MCF 10A (cell line): Measurements from ENCODE around the gene DPAGT1. TPM values are rescaled to one million over a fixed set of nuclear protein-coding genes. Genes with fewer than 3 reads are reported as not detected.
A peak's percentile ranks its signal among the peaks of the same experiment; 100 is the strongest.
"Not testable (repeated sequence)": the region's sequence is repeated elsewhere in the genome, so short reads cannot be mapped to it uniquely, and the experiment has no call there.

Experiments
- BruUV-seq: library from RNA; stranded (reverse); fragments of 400-500 nt; replicated peaks from 2 replicates; lab custom pipeline; 2021; lab: Mats Ljungman, UMichigan
- CTCF ChIA-PET: fragments of 300-600 bp; sonication (Branson Sonifier 250); formaldehyde crosslinking; extraction: SDS; loops from one replicate; lab custom pipeline; 2021; ENCODE audit warnings: antibody characterized with exemption, inconsistent platforms; lab: Yijun Ruan, JAX
- POLR2A ChIA-PET: fragments of 300-600, 350-650 bp; sonication (Branson Sonifier 250); formaldehyde crosslinking; extraction: SDS; loops from one replicate; lab custom pipeline; 2020; ENCODE audit warnings: antibody characterized with exemption, inconsistent platforms; lab: Yijun Ruan, JAX
- DNase-seq: peaks from one replicate; pipeline ENCODE4 v3.0.0-alpha.2; 2018; ENCODE audit not compliant: unreplicated experiment
- H3K27ac Mint-ChIP-seq: one replicate; pipeline ENCODE4 v1.8.0; 2022; ENCODE audit warnings: mild to moderate bottlenecking, low read depth, mixed read lengths; ENCODE audit not compliant: unreplicated experiment
- H3K27me3 Mint-ChIP-seq: one replicate; pipeline ENCODE4 v1.8.0; 2022; ENCODE audit warnings: mixed read lengths; ENCODE audit not compliant: insufficient read depth, unreplicated experiment
- H3K36me3 Mint-ChIP-seq: one replicate; pipeline ENCODE4 v1.8.0; 2022; ENCODE audit warnings: mild to moderate bottlenecking, moderate library complexity, mixed read lengths; ENCODE audit not compliant: insufficient read depth, unreplicated experiment
- H3K4me1 Mint-ChIP-seq: one replicate; pipeline ENCODE4 v1.8.0; 2022; ENCODE audit warnings: mixed read lengths; ENCODE audit not compliant: insufficient read depth, unreplicated experiment
- H3K4me3 Mint-ChIP-seq: one replicate; pipeline ENCODE4 v1.8.0; 2022; ENCODE audit warnings: mild to moderate bottlenecking, moderate library complexity, mixed read lengths; ENCODE audit not compliant: unreplicated experiment
- H3K9me3 Mint-ChIP-seq: one replicate; pipeline ENCODE4 v1.8.0; 2022; ENCODE audit warnings: mixed read lengths; ENCODE audit not compliant: unreplicated experiment
- intact Hi-C: fragments of 100-400 bp; cut with micrococcal nuclease; formaldehyde crosslinking; loops from 2 replicates; pipeline ENCODE4 v1.14.1; 2022
- total RNA-seq: library from RNA; stranded (reverse); gene quantifications from 2 replicates; pipeline ENCODE4 v1.2.3, GENCODE V29; 2022
- TF ChIP-seq, protein P1 (sequence below): fragments of 200-600 bp; IDR thresholded peaks from one replicate; pipeline ENCODE4 v1.8.0; 2022; ENCODE audit warnings: antibody characterized with exemption, mild to moderate bottlenecking; ENCODE audit not compliant: unreplicated experiment

Gene DPAGT1
- total RNA-seq, 1 experiment from 2014 or later, result 58.8 TPM

DNA sequence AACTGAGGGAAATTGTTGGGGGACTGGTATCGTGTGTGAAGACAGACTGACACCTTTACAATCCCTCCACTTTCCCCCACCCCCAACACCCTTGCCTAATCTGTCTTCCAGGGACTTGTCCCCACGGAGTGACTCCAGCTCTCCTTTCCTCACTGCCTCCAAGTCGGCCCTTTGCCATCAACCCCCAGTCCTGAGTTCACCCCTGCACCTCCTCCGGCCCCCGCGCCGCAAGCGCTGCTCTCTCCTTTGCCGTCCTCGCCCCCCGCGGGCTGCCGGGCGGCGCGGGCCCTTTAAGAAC lies 47.0 kb upstream of the DPAGT1 start:
- no peaks in the 10 kb centered on the region for H3K9me3 Mint-ChIP-seq
- ChIA-PET POLR2A (interaction anchor here (1.2 kb wide), 1 partner anchor 55 kb away, joined by 4 read pairs; no protein-coding TSS in a partner anchor), CTCF (interaction anchor here (0.6 to 2.4 kb wide), 3 partner anchors 16 to 48 kb away, joined by 3 to 10 read pairs (median 3); no protein-coding TSS in a partner anchor)
- H3K4me3 Mint-ChIP-seq, result peak overlapping the region; percentile 67
- no peaks in the 10 kb centered on the region for H3K36me3 Mint-ChIP-seq
- H3K27me3 Mint-ChIP-seq, result peaks cover 16% of the 10 kb centered on the region
- TF ChIP-seq, protein P1, sequence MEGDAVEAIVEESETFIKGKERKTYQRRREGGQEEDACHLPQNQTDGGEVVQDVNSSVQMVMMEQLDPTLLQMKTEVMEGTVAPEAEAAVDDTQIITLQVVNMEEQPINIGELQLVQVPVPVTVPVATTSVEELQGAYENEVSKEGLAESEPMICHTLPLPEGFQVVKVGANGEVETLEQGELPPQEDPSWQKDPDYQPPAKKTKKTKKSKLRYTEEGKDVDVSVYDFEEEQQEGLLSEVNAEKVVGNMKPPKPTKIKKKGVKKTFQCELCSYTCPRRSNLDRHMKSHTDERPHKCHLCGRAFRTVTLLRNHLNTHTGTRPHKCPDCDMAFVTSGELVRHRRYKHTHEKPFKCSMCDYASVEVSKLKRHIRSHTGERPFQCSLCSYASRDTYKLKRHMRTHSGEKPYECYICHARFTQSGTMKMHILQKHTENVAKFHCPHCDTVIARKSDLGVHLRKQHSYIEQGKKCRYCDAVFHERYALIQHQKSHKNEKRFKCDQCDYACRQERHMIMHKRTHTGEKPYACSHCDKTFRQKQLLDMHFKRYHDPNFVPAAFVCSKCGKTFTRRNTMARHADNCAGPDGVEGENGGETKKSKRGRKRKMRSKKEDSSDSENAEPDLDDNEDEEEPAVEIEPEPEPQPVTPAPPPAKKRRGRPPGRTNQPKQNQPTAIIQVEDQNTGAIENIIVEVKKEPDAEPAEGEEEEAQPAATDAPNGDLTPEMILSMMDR, result no peak
- no TSS peak for BruUV-seq
- H3K4me1 Mint-ChIP-seq, result no peaks in the 10 kb centered on the region
- no peak for DNase-seq
- intact Hi-C loops, result no loop called here
- H3K27ac Mint-ChIP-seq, result no peak overlapping the region

DNA sequence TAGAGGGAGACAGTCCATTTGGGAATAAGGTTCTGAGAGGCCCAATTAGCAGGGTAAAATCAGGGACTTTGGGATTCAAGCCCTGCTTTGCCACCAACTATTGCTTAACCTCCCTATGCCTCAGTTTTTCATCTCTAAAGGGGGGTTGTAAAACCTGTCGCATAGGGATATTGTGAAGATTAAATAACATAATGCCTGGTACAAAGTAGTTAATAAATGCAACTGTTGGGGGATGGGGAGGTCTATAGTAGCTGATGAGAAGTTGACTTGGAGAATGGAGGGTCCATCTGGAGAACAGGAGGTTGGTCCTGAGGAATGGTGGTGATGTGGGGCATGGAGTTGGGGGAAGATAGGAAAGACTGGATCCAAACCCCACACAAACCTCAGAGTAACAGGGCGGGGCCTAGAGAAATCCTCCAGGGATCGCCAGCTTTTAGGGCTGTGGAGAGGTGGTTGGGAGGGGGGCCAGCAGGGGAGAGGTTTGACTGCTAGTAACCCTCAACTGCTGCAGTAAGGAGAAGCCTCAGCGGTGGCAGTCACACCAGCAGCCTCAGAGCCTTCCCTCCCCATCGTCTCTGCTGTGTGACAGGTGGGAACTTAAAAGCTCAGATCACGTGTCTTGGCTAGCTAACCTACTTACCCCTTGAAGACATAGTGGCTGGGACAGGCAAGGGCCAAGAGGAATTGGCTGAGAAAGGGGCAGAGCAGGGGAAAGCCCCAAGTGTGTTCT lies 46.1 kb upstream of the DPAGT1 start:
- intact Hi-C loops, result no loop called here
- H3K4me1 Mint-ChIP-seq, result no peaks in the 10 kb centered on the region
- DNase-seq, result no peak
- H3K9me3 Mint-ChIP-seq, result no peaks in the 10 kb centered on the region
- no peaks in the 10 kb centered on the region for H3K36me3 Mint-ChIP-seq
- BruUV-seq, result no TSS peak
- H3K27ac Mint-ChIP-seq, result no peak overlapping the region
- peaks cover 16% of the 10 kb centered on the region for H3K27me3 Mint-ChIP-seq
- TF ChIP-seq, protein P1, result no peak
- ChIA-PET POLR2A (interaction anchor here (0.8 to 1.9 kb wide), 3 partner anchors 8 to 80 kb away, joined by 4 read pairs; partner anchors contain the start of gene VPS11), CTCF (interaction anchor here (0.6 to 2.4 kb wide), 7 partner anchors 12 to 55 kb away, joined by 3 to 10 read pairs (median 3); no protein-coding TSS in a partner anchor)
- H3K4me3 Mint-ChIP-seq, result peak overlapping the region; percentile 67

DNA sequence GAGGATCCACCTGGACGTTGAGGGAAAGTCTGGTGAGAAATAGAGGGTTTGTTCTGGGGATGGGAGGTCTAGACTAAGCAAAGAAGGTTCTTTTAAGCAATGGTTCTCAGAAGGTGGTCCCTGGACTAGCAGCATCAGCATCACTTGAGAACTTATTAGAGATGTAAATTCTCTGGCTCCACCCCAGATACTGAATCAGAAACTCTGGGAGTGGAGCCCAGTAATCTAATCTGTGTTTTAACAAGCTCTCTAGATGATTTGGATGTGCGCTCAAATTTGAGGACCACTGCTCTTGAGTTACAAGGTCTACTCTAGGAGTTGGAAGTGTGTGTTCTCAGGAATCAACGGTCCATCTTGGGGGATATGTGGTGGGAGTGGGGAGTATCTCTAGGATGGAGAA lies 43.9 kb upstream of the DPAGT1 start:
- H3K9me3 Mint-ChIP-seq, result no peaks in the 10 kb centered on the region
- POLR2A ChIA-PET, result interaction anchor here (0.6 to 1.9 kb wide), 5 partner anchors 10 to 411 kb away, joined by 3 to 6 read pairs (median 3); partner anchors contain the start of gene HINFP
- no peaks in the 10 kb centered on the region for H3K4me1 Mint-ChIP-seq
- intact Hi-C loops, result loop anchor here (1.0 to 2.0 kb wide), 2 partner anchors 52 to 177 kb away; no protein-coding TSS in a partner anchor
- H3K27me3 Mint-ChIP-seq, result peaks cover 16% of the 10 kb centered on the region
- H3K36me3 Mint-ChIP-seq, result no peaks in the 10 kb centered on the region
- TF ChIP-seq, protein P1, result no peak
- BruUV-seq, result no TSS peak
- H3K4me3 Mint-ChIP-seq, result no peak overlapping the region
- H3K27ac Mint-ChIP-seq, result no peak overlapping the region
- CTCF ChIA-PET, result interaction anchor here (0.7 to 4.5 kb wide), 23 partner anchors 9 to 318 kb away, joined by 3 to 43 read pairs (median 4); partner anchors contain the start of genes C2CD2L and CBL
- no peak for DNase-seq

DNA sequence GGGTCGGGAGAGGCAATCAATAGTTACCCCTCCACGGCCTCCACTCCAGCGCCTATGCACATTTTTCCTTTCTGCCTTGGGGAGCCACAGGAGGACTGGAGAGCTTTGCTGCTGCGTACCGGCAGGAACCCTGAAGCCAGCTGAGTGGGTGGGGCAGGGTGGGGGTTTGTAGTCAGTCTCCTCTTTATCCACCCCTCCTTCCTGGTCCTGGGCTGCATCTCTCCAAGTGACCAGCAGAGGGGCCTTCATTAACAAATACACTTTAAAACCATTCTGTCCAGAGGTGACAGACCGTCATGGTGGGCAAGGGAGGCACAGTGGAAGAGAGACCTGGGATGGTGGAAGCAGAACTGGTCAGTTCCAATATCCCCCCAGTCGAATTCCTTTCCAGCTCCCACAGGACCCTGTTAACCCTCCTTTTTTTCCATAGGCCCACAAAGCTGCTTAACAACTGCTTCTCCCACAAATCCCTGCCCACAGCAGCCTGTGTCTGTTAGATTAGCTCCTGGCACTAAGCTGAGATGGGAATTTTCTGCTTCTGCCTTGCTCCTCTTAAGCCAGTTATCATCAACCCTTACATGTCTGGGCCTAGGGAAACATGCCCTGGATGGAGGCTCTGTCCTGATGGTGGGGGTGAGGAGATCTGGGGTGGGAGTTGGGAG lies 43.3 kb upstream of the DPAGT1 start:
- DNase-seq, result peak; percentile 72
- CTCF ChIA-PET, result interaction anchor here (0.7 to 4.5 kb wide), 25 partner anchors 10 to 319 kb away, joined by 3 to 43 read pairs (median 4); partner anchors contain the start of genes C2CD2L and CBL

DNA sequence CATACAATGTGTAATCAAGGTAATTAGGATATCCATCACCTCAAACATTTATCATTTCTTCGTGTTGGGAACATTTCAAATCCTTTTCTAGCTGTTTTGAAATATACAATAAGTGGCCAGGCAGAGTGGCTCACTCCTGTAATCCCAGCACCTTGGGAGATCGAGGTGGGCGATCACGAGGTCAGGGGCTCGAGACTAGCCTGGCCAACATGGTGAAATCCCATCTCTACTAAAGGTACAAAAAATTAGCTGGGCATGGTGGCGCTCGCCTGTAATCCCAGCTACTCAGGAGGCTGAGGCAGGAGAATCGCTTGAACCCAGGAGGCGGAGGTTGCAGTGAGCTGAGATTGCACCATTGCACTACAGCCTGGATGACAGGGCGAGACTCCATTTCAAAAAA lies 37.6 kb upstream of the DPAGT1 start:
- DNase-seq, H3K9me3 Mint-ChIP-seq, H3K4me3 Mint-ChIP-seq, intact Hi-C loops, BruUV-seq, H3K27ac Mint-ChIP-seq, H3K36me3 Mint-ChIP-seq, H3K4me1 Mint-ChIP-seq: not testable (repeated sequence)
- H3K27me3 Mint-ChIP-seq, result peaks cover 19% of the 10 kb centered on the region
- CTCF ChIA-PET, result interaction anchor here (0.7 to 1.1 kb wide), 5 partner anchors 24 to 995 kb away, joined by 3 to 4 read pairs (median 3); no protein-coding TSS in a partner anchor
- POLR2A ChIA-PET, result interaction anchor here (1.1 to 2.7 kb wide), 5 partner anchors 10 to 37 kb away, joined by 3 to 7 read pairs (median 4); partner anchors contain the start of gene HINFP

More for the DNA sequence above, 43.3 kb upstream of the DPAGT1 start:
- Mint-ChIP-seq H3K4me1 (no peaks in the 10 kb centered on the region), H3K36me3 (no peaks in the 10 kb centered on the region), H3K27me3 (peaks cover 16% of the 10 kb centered on the region), H3K27ac (no peak overlapping the region), H3K4me3 (no peak overlapping the region), H3K9me3 (no peaks in the 10 kb centered on the region)
- TF ChIP-seq, protein P1, result peak; percentile 65
- no TSS peak for BruUV-seq
- intact Hi-C loops, result loop anchor here (1.0 to 2.0 kb wide), 2 partner anchors 52 to 178 kb away; no protein-coding TSS in a partner anchor
- POLR2A ChIA-PET, result interaction anchor here (0.6 to 1.4 kb wide), 4 partner anchors 21 to 410 kb away, joined by 3 to 6 read pairs (median 3); partner anchors contain the start of gene HINFP
